Activated CD8-positive, alpha-beta memory T cell treated with anti-CD3 and anti-CD28 coated beads for 4 hours (primary cell): Measurements from ENCODE around the gene FOCAD.
"Not testable (repeated sequence)": the region's sequence is repeated elsewhere in the genome, so short reads cannot be mapped to it uniquely, and the experiment has no call there.

Experiments
- DNase-seq, 2 donors: peaks; one replicate each; pipeline ENCODE4 v3.0.0-alpha.2; 2020; ENCODE audit warnings: low read depth in 2 of 2

Gene FOCAD

GRCh38 chr9:20684035-20684874 lies at the start of gene FOCAD:
TSS of gene FOCAD (plus strand) at chr9:20684259. CDS start at chr9:20715354, 31,095 bp downstream.
- DNase-seq: peak; percentile 89 to 92

- no peak for DNase-seq
Measured at GRCh38 chr9:20634895-20635294, 49.2 kb upstream of the FOCAD start.

GRCh38 chr9:20636888-20637440 lies 47.1 kb upstream of the FOCAD start:
- no peak for DNase-seq

GRCh38 chr9:20640331-20641187 lies 43.5 kb upstream of the FOCAD start:
- DNase-seq: no peak

GRCh38 chr9:20642045-20642444 lies 42.0 kb upstream of the FOCAD start:
- DNase-seq: no peak

- no peak for DNase-seq
Measured at GRCh38 chr9:20643660-20644059, 40.4 kb upstream of the FOCAD start.

GRCh38 chr9:20646656-20647055 lies 37.4 kb upstream of the FOCAD start:
- DNase-seq: no peak

- DNase-seq: no peak
Measured at GRCh38 chr9:20649381-20649780, 34.7 kb upstream of the FOCAD start.

- no peak for DNase-seq
Measured at GRCh38 chr9:20650313-20650712, 33.7 kb upstream of the FOCAD start.

- DNase-seq: no peak
Measured at GRCh38 chr9:20650750-20651299, 33.2 kb upstream of the FOCAD start.

GRCh38 chr9:20651939-20652338 lies 32.1 kb upstream of the FOCAD start:
- no peak for DNase-seq

- DNase-seq: peak in 1 of 2 donors; percentile 18
Measured at GRCh38 chr9:20658246-20658667, 25.8 kb upstream of the FOCAD start.

GRCh38 chr9:20658677-20659473 lies 25.2 kb upstream of the FOCAD start:
- DNase-seq: no peak

GRCh38 chr9:20659474-20659967 lies 24.5 kb upstream of the FOCAD start:
- DNase-seq: no peak

GRCh38 chr9:20662156-20662555 lies 21.9 kb upstream of the FOCAD start:
- DNase-seq: no peak

GRCh38 chr9:20663133-20663532 lies 20.9 kb upstream of the FOCAD start:
- DNase-seq: no peak

- no peak for DNase-seq
Measured at GRCh38 chr9:20664501-20664900, 19.6 kb upstream of the FOCAD start.

- DNase-seq: no peak
Measured at GRCh38 chr9:20670395-20670794, 13.7 kb upstream of the FOCAD start.

- DNase-seq: no peak
Measured at GRCh38 chr9:20671635-20672034, 12.4 kb upstream of the FOCAD start.

GRCh38 chr9:20673537-20673936 lies 10.5 kb upstream of the FOCAD start:
- DNase-seq: not testable (repeated sequence)

- no peak for DNase-seq
Measured at GRCh38 chr9:20681467-20681866, 2.6 kb upstream of the FOCAD start.
